HG03097 (cell line): ENCODE data around the gene PPP2R3B.
"Not testable (repeated sequence)": the region's sequence is repeated elsewhere in the genome, so short reads cannot be mapped to it uniquely, and the experiment has no call there.

Experiments used
- ATAC-seq: cut with Tn5 transposase; IDR thresholded peaks from one replicate; pipeline ENCODE4 v1.9.1; 2021; ENCODE audit not compliant: unreplicated experiment, low FRiP score

The PPP2R3B gene

DNA sequence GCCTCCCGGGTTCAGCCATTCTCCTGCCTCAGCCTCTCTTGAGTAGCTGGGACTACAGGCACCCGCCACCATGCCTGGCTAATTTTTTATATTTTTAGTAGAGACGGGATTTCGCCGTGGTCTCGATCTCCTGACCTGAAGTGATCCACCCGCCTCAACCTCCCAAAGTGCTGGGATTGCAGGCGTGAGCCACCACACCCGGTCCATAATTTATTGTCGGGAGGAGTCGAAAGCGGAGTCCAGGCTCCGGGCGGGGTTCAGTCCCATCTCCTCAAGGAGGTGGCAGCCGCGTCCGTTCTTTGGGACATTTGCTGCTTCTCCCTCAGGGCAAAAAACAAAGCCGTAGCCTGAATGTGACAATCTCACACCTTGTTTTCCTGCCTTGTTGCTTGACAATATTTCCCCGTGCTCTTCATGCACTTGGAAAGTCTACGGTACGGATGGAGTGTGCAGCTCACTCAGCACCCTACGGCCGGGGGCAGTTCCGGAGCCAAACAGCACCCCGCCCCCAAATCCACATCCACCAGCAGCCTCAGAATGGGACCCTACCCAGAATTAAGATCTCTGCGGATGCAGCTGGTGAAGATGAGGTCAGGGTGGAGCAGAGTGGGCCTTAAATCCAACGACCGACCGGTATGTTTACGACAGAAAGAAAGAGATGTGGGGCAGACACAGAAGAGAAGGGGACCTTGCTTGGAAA lies 77.7 kb downstream of the PPP2R3B start:
- ATAC-seq: no peak

DNA sequence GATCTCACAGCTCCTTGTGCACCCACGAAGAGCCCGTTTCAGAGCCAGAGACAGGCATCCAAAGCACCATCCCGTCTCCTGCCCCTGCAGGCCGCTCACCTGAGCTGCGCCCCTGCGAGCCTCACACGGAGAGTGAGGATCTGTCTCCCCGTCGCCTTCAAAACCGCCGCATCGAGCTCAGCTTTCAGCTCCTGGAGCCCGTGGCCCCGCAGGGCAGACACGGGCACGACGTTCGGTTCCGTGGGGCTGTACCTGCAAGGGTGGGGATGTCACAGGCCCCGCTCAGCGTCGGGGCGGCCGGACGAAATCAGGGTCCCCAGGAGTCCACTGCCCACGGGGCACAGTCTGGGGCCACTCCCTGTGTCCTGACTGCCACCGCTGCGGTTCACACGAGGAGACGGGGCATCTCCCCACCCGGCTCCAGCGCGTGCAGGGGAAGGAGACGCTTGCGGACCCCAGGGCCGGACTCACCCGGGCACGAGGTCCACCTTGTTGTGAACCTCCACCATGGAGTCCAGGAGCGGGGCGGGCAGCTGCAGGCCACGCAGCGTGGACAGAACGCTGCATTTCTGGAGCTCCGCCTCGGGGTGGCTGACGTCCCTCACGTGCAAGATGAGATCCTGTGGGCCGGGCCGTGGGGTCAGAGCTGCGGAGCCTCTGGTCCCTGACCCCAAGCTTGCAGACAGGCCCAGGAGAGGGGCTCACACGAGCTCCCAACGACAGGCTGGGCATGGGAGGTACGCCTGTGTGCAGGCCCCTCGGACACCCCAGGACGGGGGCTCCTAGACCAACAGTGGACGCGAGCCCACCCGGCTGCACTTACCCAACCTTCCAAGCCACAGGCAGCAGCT lies 79.2 kb downstream of the PPP2R3B start:
- ATAC-seq: no peak

GRCh38 chrX:306614-307251 lies 80.0 kb downstream of the PPP2R3B start:
- ATAC-seq: not testable (repeated sequence)

GRCh38 chrX:305781-306613 lies 80.7 kb downstream of the PPP2R3B start:
- ATAC-seq: not testable (repeated sequence)

DNA sequence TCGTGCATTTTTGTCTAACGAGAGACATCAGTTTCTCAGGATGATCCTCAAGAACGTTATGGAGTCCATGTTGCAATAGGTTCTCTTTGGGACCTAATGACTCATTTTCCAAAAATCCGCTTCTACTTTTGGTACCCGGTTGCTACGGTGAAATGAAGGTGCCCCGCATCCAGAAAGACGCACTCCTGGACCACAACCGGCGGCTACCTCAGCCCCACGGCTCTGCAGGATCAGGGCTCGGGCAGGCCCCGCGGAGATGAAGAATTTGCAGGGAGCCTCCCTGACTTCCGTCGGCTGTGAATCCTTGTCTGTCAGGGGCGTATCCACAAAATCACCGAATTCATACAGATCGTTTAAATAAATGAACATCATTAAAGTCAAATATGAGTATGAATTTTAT lies 83.7 kb downstream of the PPP2R3B start:
- no peak for ATAC-seq

DNA sequence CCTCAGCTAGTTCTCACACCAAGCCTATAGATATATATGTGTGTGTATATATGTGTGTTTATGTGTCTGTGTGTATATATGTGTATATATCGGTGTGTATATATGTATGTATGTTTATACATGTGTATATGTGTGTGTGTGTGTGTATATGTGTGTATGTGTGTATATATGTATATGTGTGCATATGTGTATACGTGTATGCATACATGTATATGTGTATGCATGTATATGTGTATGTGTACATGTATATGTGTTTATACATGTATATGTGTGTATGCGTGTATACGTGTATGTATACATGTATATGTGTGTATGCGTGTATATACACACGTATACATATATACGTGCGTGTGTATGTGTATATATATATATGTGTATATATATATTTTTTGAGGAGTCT lies 86.4 kb downstream of the PPP2R3B start:
- no peak for ATAC-seq

- no peak for ATAC-seq
Measured at GRCh38 chrX:298993-299392, 87.7 kb downstream of the PPP2R3B start.

GRCh38 chrX:295136-295535 lies 91.6 kb downstream of the PPP2R3B start:
- ATAC-seq: no peak

DNA sequence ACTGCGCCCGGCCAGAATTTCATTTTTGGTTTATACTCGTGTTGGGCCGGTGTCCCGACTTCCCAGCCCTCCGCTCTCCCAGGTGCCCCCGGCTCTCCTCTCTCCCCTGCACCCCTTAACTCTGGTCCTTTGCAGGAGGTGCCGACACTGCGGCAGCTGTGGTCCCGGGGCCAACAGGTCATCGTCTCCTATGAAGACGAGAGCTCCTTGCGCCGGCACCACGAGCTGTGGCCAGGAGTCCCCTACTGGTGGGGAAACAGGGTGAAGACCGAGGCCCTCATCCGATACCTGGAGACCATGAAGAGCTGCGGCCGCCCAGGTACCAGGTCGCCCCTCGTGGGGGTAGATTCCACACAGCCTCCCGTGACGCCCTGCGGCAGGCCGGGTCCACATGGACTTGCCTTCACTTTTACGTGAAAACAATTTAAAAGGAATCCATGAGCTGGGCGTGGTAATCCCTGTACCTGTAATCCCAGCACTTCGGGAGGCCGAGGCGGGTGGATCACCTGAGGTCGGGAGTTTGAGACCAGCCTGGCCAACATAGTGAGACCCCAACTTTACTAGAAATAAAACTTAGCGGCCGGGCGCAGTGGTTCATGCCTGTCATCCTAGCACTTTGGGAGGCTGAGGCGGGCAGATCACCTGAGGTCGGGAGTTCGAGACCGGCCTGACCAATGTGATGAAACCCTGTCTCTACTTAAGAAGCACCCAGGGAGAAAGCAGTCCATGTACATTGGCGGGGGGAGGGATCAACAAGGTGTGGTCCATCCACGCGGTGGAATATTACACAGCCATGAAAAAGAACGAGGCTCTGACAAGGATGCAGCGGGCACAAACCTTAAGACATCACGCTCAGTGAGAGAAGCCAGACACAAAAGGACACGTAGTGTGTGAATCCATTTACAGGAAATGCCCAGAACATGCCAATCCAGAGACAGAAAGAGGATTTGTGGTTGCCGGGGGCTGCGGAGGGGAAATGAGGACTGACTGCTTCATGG lies 93.5 kb downstream of the PPP2R3B start:
- no peak for ATAC-seq

DNA sequence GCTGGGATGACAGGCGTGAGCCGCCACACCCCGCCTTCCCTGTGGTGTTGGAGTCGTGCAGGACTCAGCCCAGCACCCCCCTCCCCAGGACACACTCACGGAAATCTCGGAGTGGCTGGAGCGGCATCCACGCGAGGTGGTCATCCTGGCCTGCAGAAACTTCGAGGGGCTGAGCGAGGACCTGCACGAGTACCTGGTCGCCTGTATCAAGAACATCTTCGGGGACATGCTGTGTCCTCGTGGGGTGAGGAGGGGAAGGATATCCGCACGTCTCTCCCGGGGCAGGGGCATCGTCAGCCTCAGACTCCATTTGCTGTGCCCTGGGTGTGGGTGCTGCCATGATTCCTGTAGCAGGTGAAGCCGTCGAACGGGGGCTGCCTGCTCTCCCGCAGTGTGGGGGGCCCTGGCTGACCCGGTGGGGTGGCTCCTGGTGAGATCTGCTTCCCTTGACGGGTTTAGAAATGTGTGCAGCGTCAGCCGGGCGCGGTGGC lies 95.3 kb downstream of the PPP2R3B start:
- no peak for ATAC-seq

GRCh38 chrX:290476-291166 lies 96.1 kb downstream of the PPP2R3B start:
- no peak for ATAC-seq

- ATAC-seq: no peak
Measured at GRCh38 chrX:288561-288991, 98.1 kb downstream of the PPP2R3B start.

- no peak for ATAC-seq
Measured at GRCh38 chrX:287670-288069, 99.0 kb downstream of the PPP2R3B start.

GRCh38 chrX:285076-285677 lies 101.5 kb downstream of the PPP2R3B start:
- ATAC-seq: no peak
